Osteocyte (in vitro differentiated cells): ENCODE data around the gene CBLN3. TPM values are rescaled to one million over a fixed set of nuclear protein-coding genes. Genes with fewer than 3 reads are reported as not detected.

Source experiments
- DNase-seq: peaks from one replicate; pipeline ENCODE4 v3.0.0; 2021; ENCODE audit warnings: mixed read lengths; ENCODE audit not compliant: unreplicated experiment; ENCODE audit errors: extremely low spot score
- H3K27ac Mint-ChIP-seq: one replicate; pipeline ENCODE4 v1.8.0; 2021; ENCODE audit warnings: mild to moderate bottlenecking, mixed read lengths; ENCODE audit not compliant: unreplicated experiment
- H3K27me3 Mint-ChIP-seq: one replicate; pipeline ENCODE4 v1.8.0; 2021; ENCODE audit warnings: mixed read lengths; ENCODE audit not compliant: unreplicated experiment
- H3K36me3 Mint-ChIP-seq: one replicate; pipeline ENCODE4 v1.8.0; 2021; ENCODE audit warnings: mixed read lengths; ENCODE audit not compliant: unreplicated experiment
- H3K4me1 Mint-ChIP-seq: one replicate; pipeline ENCODE4 v1.8.0; 2021; ENCODE audit warnings: mixed read lengths; ENCODE audit not compliant: unreplicated experiment
- H3K4me3 Mint-ChIP-seq: one replicate; pipeline ENCODE4 v1.8.0; 2021; ENCODE audit warnings: mild to moderate bottlenecking, moderate library complexity, mixed read lengths; ENCODE audit not compliant: unreplicated experiment
- H3K9me3 Mint-ChIP-seq: one replicate; pipeline ENCODE4 v1.8.0; 2021; ENCODE audit warnings: mixed read lengths; ENCODE audit not compliant: unreplicated experiment
- CTCF ChIP-seq: fragments of 200-600 bp; sonication (generic); IDR thresholded peaks from 2 replicates; pipeline ENCODE4 v1.5.0; 2021; ENCODE audit warnings: antibody characterized with exemption, mild to moderate bottlenecking, moderate library complexity
- total RNA-seq: library from RNA; stranded (reverse); gene quantifications from 2 replicates; pipeline ENCODE4 v1.2.1, GENCODE V29; 2021

The CBLN3 gene
- total RNA-seq, 1 donor from 2014 or later: 5.5 TPM

- DNase-seq: no peak
- Mint-ChIP-seq H3K4me1 (no peaks in the 10 kb centered on the region), H3K4me3 (no peak overlapping the region), H3K27me3 (peaks cover 2% of the 10 kb centered on the region), H3K27ac (no peak overlapping the region), H3K9me3 (peaks cover 7% of the 10 kb centered on the region), H3K36me3 (peaks cover 7% of the 10 kb centered on the region)
- TF ChIP-seq CTCF: no peak
Measured at GRCh38 chr14:24465368-24465767, 35.9 kb upstream of the CBLN3 start.

- no peak overlapping the region for H3K27ac Mint-ChIP-seq
- no peaks in the 10 kb centered on the region for H3K4me1 Mint-ChIP-seq
- peaks cover 10% of the 10 kb centered on the region for H3K36me3 Mint-ChIP-seq
- TF ChIP-seq CTCF: no peak
- peaks cover 2% of the 10 kb centered on the region for H3K27me3 Mint-ChIP-seq
- DNase-seq: no peak
- no peak overlapping the region for H3K4me3 Mint-ChIP-seq
- peaks cover 3% of the 10 kb centered on the region for H3K9me3 Mint-ChIP-seq
Measured at GRCh38 chr14:24463884-24464785, 34.7 kb upstream of the CBLN3 start.

DNA sequence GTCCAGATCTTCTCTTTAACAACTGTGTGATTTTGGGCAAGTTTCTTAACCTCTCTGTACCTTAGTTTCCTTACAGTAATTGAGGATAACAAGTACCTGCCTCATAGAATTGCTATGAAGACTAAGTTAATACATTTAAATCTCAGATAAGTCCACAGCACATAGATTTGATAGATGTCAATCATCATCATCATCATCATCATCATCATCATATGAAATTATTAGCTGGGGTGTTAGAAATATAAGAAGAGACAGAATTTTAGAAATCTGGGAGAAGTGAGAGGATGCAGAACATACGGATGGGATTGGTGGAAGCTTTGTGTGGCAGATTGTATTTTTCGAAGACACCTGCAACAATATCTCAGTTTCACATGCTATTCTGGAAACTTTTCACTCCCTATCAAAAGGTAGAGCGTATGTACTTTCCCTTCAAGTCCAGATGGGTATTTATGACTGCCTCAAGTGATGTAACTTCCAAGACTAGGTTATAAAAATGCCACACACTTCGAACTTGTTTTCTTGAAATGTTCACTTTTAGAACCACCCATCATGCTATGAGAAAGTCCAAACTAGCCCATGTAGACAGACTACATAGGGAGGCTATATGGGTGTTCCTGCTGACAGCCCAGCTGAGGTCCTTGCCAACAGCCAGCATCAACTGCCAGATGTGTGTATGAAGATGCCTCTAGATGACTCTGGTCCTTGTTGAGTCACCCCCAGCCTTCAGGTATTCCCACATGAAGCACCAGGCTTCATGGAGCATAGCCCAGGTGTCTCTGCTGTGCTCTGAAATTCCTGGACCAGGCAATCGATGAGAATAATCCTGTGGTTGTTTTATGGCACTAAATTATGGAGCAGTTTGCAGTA is 33.8 kb upstream of the CBLN3 start:
- H3K4me3 Mint-ChIP-seq: no peak overlapping the region
- no peaks in the 10 kb centered on the region for H3K27me3 Mint-ChIP-seq
- no peak for TF ChIP-seq CTCF
- peaks cover 3% of the 10 kb centered on the region for H3K9me3 Mint-ChIP-seq
- no peak overlapping the region for H3K27ac Mint-ChIP-seq
- H3K4me1 Mint-ChIP-seq: no peaks in the 10 kb centered on the region
- H3K36me3 Mint-ChIP-seq: peaks cover 10% of the 10 kb centered on the region
- DNase-seq: no peak

- Mint-ChIP-seq H3K27ac (no peak overlapping the region), H3K9me3 (peaks cover 3% of the 10 kb centered on the region), H3K27me3 (no peaks in the 10 kb centered on the region), H3K4me3 (no peak overlapping the region), H3K4me1 (no peaks in the 10 kb centered on the region), H3K36me3 (peaks cover 16% of the 10 kb centered on the region)
- no peak for DNase-seq
- no peak for TF ChIP-seq CTCF
Measured at GRCh38 chr14:24461336-24461735, 31.9 kb upstream of the CBLN3 start.

GRCh38 chr14:24459331-24459730 is 29.9 kb upstream of the CBLN3 start:
- Mint-ChIP-seq H3K36me3 (peaks cover 14% of the 10 kb centered on the region), H3K4me3 (no peak overlapping the region)

More at GRCh38 chr14:24459331-24459730, 29.9 kb upstream of the CBLN3 start:
- H3K9me3 Mint-ChIP-seq: peaks cover 3% of the 10 kb centered on the region
- no peak for TF ChIP-seq CTCF
- DNase-seq: no peak
- H3K27ac Mint-ChIP-seq: no peak overlapping the region
- no peaks in the 10 kb centered on the region for H3K27me3 Mint-ChIP-seq
- H3K4me1 Mint-ChIP-seq: no peaks in the 10 kb centered on the region
